ENCODE measurements around the gene RAB19. TPM values are rescaled to one million over a fixed set of nuclear protein-coding genes. Genes with fewer than 3 reads are reported as not detected.

The RAB19 gene
- total and polyA plus RNA-seq, 2 of the 8 experiments (the other 6 are each of a cell fraction or from before 2014, with no cell fraction given), result 9.8 to 11.0 TPM

DNA sequence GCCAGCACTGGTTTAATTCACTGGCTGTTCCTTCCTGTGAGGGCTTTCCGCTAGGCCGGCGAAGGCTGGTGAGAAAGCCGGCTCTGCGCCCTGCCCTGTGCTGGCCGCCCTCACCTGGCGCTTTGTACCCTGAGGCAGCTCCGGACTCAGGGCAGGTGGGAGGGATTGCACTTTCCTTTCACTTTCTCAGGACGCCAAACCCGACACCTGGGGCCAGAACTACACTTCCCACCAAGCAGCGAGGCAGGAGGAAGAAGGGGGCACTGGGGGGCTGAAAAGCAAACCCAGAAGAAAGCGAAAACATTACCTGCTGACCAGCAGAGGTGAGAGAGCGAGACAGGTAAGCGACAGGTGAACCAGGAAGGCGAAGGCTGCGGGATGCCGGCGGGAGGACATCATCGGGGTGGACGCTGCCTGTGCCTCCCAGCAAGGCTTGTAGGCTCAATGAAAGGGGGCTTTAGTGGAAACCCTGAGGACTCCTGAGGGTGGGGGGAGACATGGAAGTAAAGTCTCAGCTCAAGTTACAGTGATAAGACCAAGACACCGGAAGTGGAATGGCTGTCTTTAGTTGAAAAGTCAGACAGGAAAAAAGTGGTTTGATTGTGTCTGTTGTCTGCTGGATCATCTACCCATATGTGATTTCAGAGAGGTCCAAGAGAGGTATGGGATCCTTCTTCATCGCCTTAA lies at the start of gene RAB19 (continued):
- TF ChIP-seq, protein P1, sequence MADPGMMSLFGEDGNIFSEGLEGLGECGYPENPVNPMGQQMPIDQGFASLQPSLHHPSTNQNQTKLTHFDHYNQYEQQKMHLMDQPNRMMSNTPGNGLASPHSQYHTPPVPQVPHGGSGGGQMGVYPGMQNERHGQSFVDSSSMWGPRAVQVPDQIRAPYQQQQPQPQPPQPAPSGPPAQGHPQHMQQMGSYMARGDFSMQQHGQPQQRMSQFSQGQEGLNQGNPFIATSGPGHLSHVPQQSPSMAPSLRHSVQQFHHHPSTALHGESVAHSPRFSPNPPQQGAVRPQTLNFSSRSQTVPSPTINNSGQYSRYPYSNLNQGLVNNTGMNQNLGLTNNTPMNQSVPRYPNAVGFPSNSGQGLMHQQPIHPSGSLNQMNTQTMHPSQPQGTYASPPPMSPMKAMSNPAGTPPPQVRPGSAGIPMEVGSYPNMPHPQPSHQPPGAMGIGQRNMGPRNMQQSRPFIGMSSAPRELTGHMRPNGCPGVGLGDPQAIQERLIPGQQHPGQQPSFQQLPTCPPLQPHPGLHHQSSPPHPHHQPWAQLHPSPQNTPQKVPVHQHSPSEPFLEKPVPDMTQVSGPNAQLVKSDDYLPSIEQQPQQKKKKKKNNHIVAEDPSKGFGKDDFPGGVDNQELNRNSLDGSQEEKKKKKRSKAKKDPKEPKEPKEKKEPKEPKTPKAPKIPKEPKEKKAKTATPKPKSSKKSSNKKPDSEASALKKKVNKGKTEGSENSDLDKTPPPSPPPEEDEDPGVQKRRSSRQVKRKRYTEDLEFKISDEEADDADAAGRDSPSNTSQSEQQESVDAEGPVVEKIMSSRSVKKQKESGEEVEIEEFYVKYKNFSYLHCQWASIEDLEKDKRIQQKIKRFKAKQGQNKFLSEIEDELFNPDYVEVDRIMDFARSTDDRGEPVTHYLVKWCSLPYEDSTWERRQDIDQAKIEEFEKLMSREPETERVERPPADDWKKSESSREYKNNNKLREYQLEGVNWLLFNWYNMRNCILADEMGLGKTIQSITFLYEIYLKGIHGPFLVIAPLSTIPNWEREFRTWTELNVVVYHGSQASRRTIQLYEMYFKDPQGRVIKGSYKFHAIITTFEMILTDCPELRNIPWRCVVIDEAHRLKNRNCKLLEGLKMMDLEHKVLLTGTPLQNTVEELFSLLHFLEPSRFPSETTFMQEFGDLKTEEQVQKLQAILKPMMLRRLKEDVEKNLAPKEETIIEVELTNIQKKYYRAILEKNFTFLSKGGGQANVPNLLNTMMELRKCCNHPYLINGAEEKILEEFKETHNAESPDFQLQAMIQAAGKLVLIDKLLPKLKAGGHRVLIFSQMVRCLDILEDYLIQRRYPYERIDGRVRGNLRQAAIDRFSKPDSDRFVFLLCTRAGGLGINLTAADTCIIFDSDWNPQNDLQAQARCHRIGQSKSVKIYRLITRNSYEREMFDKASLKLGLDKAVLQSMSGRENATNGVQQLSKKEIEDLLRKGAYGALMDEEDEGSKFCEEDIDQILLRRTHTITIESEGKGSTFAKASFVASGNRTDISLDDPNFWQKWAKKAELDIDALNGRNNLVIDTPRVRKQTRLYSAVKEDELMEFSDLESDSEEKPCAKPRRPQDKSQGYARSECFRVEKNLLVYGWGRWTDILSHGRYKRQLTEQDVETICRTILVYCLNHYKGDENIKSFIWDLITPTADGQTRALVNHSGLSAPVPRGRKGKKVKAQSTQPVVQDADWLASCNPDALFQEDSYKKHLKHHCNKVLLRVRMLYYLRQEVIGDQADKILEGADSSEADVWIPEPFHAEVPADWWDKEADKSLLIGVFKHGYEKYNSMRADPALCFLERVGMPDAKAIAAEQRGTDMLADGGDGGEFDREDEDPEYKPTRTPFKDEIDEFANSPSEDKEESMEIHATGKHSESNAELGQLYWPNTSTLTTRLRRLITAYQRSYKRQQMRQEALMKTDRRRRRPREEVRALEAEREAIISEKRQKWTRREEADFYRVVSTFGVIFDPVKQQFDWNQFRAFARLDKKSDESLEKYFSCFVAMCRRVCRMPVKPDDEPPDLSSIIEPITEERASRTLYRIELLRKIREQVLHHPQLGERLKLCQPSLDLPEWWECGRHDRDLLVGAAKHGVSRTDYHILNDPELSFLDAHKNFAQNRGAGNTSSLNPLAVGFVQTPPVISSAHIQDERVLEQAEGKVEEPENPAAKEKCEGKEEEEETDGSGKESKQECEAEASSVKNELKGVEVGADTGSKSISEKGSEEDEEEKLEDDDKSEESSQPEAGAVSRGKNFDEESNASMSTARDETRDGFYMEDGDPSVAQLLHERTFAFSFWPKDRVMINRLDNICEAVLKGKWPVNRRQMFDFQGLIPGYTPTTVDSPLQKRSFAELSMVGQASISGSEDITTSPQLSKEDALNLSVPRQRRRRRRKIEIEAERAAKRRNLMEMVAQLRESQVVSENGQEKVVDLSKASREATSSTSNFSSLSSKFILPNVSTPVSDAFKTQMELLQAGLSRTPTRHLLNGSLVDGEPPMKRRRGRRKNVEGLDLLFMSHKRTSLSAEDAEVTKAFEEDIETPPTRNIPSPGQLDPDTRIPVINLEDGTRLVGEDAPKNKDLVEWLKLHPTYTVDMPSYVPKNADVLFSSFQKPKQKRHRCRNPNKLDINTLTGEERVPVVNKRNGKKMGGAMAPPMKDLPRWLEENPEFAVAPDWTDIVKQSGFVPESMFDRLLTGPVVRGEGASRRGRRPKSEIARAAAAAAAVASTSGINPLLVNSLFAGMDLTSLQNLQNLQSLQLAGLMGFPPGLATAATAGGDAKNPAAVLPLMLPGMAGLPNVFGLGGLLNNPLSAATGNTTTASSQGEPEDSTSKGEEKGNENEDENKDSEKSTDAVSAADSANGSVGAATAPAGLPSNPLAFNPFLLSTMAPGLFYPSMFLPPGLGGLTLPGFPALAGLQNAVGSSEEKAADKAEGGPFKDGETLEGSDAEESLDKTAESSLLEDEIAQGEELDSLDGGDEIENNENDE (IDR thresholded peaks at IDR 0.05; ENCODE audit: insufficient replicate concordance, low read length), result no peak
- TF ChIP-seq SP1 (IDR thresholded peaks at IDR 0.05; ENCODE audit: low read depth, low read length) (no peak), BACH1 (IDR thresholded peaks at IDR 0.05; ENCODE audit: low read length) (no peak), CHD1 (IDR thresholded peaks at IDR 0.05; ENCODE audit: low read depth, low read length) (no peak), POLR2A (IDR thresholded peaks at IDR 0.05; ENCODE audit: control extremely low read depth in 1 of 2, low read depth in 2 of 2, low read length in 2 of 2) (no peak; a peak in 1 of 3 replicates), SAP30 (IDR thresholded peaks at IDR 0.05; ENCODE audit: insufficient read depth, insufficient replicate concordance, low read length) (peak; percentile 82), CBX8 (IDR thresholded peaks at IDR 0.05; ENCODE audit: borderline replicate concordance, low read depth, low read length) (no peak), NANOG (IDR thresholded peaks at IDR 0.05; ENCODE audit: insufficient read depth, low read depth, low read length, poor library complexity, severe bottlenecking) (no peak), SP4 (IDR thresholded peaks at IDR 0.05; ENCODE audit: low read length) (no peak), SRF (IDR thresholded peaks at IDR 0.05; ENCODE audit: low read depth, low read length) (no peak)

Data from H1 (cell line).